GM18868 (cell line): ENCODE data around the gene FLT3.

ENCODE experiments used
- ATAC-seq: cut with Tn5 transposase; IDR thresholded peaks from one replicate; pipeline ENCODE4 v1.9.1; 2021; ENCODE audit warnings: mild to moderate bottlenecking, moderate library complexity; ENCODE audit not compliant: unreplicated experiment

Gene FLT3

DNA sequence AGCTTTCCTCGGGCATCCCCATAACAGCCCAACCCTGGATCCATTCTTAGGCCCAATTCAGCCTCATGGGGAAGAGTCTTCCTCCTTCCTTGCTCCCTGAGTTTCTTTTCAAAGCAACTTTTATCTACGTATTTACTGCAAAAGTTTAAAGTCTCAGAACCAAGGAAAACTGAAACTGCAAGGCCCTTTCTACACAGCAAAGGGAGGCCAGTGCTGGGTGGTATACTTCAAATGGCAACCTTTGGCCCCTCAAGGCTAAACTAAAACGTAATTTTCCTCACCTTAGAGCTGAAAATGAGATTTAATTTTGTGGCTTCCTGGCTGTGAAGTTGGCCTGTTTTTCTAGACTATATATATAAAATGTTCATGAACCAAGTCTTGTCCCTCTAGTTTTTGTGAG, 136.9 kb downstream of the FLT3 start:
- no peak for ATAC-seq

DNA sequence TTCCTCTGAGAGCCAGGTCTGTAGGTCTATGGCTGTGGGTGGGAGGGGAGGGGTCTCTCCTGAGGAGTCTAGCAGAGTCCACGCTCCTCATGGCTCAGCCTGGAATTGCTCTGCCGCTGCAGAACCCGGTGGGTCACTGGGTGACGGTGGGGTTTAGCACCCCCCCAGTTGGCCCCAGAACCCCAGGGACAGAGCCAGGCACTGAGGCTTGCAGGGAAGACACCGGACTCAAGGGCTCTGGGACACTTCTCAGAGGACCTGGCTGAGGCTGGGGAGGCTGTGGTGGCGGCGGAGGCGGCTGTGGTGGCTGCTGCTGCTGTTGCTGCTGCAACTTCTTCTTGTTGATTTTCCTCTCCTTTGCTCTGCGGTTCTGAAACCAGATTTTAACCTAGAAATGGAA, 137.4 kb downstream of the FLT3 start:
- ATAC-seq: no peak

DNA sequence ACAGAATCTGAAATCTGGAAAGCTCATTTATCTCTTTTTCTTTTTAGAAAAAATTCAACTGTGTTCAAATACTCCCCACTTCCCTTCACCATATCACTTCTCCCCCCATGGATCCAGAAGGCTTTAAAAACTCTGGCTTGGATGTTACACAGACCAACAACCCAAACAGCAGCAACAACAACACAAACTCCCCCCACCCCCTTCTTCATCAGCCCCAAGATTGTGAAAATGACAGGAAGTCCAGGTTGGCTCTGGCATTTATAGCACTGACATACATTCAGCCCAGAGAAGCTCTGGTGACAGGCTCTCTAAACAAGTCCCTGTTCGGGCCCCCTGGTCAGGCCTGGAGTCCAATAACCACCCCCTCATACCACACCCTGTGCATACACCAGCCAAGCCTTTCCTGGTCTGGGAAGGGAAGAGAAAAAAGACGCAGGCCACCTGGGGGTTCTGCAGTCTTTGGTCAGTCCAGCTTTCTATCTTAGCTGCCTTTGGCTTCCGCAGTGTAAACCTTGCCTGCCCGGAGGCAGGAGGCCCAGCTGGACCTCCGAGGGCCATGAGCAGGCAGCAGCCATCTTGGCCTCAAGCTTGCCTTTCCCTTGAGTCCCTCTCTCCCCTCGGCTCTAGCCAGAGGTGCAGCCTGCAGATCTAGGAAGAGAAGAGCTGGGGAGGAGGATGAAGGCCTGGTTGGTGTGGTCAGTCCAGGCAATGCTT, 138.1 kb downstream of the FLT3 start:
- no peak for ATAC-seq

GRCh38 chr13:27961227-27962085, 138.9 kb downstream of the FLT3 start:
- no peak for ATAC-seq

DNA sequence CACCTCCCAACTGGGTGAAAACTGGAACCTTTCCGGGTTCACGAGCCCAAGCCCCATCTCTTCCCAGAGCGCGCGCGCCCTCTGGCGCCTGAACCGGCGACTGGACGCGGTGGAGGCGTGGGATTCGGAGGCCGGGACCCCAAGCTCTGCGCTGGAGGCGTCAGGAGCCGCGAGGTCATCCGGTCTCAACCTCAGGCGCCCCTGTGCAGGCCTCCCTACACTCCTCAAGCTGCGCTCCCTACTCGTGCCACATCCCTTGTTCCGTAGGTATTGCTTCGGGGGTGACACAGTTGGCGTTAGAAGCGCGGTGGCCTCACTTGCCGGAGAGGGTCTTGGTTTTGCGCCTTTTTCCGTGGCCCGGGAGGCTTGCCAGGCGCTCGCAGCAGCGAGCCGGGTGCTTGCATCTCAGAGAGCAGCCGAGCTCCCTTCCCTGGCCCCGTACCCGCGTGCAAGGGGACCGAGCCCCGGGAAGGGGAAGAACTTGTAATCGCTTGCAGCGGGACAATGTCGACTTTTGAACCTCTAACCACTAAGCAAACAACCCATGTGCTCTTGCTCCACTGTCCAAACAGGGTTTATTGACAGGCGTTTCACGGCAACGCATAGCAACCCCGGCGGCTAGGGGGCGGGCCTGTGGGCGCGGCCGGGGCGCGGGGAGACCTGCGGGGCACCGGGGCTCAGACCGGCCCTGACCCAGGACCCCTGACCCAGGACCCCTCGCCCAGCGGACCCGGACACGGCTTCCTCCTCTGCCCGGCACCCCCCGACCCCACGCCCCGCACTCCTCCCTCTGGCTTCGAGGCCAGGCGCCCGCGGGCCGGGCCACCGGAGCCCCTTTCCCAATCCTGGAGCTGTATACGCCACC, 139.8 kb downstream of the FLT3 start:
- ATAC-seq: no peak

GRCh38 chr13:27959976-27960361, 140.4 kb downstream of the FLT3 start:
- no peak for ATAC-seq

DNA sequence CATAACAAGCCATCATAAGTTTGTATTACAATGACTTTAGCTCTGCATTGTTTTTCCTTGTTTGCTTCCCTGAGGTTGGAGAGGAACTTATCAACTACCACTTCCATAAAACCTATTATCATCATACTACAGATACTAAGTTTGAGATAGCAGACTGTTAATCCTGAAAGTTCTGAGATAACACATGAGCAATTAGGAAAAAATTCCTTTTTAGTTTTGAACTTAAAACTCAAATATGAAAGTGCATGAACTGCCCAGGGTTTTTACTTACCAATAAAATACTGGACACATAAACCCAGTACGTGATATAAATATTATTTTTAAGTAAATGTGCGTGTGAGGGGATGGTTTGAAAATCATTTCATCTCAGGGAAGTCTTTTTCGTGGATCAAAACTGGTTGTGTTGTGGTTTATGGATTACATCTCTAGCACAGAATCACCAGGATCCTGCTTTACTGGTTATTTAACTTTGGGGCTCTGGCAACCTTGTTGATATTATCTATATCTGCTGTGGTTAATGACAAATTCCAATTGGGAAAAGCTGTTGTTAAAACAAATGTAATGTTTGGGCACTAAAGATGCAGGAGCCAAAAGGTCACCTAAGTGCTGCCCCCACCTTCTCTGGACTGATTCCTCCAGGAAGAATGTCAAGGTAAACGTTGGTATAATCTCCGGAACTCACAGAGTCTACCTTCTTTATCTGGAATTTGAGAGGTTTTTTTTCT, 143.6 kb downstream of the FLT3 start:
- ATAC-seq: no peak

GRCh38 chr13:27955014-27955591, 145.3 kb downstream of the FLT3 start:
- ATAC-seq: no peak

DNA sequence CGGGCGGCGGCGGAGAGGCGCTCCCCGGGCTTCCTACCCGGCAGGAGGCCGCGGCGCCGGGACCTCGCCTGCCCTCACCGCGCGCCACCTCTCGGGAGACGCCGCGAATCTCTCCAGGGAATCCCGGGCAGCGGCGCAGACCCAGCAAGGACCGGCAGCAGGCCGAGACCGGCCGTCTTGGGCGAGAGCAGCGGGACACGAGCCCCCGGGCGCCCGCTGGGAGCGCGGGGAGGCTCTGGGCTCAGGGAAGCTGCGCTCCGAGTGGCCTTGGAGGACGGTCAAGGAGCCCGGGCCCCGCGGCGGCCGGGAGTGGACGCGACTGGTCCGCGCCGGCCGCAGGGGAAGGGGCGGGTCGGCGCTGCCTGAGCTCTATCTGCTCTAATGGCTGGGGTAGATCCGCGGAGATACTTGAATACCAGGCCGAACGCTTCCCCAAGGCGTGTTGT, 145.9 kb downstream of the FLT3 start:
- ATAC-seq: peak; percentile 31

DNA sequence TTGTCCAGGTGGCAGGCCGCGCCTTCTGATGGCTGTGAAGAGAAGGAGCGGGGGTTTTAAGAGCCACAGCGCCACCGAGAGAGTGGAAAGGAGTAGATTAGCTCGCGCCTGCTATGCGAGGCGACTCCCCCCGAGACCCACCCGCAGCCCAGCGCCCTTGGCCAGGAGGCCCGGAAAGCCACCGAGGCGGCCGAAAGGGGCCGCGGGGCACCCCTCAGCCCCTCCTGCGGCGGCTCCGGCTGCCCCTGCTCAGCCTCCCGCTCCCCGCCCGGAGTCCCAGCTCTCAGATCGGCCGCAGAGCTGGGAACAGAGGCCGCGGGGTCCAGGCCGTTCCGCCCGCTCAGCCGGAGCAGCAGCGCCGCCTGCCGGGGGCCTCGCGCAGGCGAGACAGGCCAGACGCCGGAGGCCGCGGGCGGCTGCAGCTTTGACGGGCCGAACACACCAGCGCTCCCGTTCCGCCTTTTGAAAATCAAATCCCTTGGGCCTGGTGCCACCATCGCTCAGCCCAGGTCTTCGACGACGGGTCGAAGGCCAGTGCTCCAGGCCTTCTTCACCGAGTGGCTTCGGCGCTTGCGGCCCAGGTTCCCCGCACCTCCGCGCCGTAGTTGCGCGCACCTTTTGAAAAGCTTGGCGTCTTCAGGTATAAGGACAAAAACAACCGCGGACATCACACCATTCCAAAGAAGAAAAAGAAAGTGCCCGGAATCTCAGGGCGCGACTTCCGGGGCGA, 146.5 kb downstream of the FLT3 start:
- ATAC-seq: peak; percentile 93
